ENCODE measurements around the gene PABPN1. TPM values are rescaled to one million over a fixed set of nuclear protein-coding genes. Genes with fewer than 3 reads are reported as not detected.

PABPN1 gene
- total and polyA plus RNA-seq, 4 donors, result 40.9 to 59.6 (median 48.0) TPM

DNA sequence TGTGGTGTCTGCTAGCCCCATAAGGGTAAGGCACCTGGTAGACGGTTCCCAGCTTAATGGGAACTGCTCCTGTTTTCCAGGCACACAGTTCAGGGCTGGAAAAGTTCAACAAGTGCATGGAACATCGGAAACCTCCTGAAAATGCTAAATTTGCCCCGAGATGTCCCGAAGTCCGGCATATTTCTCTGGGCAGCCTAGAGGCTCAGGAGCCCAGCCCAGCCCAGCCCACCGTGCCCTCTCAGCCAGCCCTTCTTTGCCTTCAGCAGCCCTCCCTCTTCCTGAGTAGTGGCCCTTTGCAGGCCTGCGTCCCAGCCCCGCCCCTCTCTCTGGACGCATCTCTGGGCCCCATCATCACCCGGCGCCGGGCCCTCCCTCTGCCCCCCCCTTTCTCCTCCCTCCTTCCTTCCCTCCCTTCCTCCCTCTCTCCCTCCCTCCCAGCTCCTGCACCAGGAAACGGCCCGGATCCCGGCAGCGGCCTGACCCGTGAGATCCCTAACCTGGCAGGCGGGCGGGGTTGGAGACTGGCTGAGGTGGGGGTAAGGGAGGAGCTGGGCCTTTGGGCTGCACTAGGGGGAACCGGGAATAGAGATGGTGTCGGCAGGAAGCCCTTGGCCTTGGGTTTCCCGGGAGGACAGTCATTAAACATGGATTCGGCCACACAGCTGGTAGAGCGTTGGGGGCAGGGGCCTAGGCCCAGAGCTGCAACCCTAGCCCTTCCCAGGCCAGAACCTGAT, 14.7 kb upstream of the PABPN1 start, which contains the start of gene BCL2L2 (continued):
- TF ChIP-seq EGR1 (IDR thresholded peaks at IDR 0.05; ENCODE audit: low read depth in 2 of 2) (peak in 1 of 2 donors; percentile 77), ZBTB33 (IDR thresholded peaks at IDR 0.05) (peak; percentile 79), SP1 (IDR thresholded peaks at IDR 0.05) (peak; percentile 91)
- TF ChIP-seq, protein P1, sequence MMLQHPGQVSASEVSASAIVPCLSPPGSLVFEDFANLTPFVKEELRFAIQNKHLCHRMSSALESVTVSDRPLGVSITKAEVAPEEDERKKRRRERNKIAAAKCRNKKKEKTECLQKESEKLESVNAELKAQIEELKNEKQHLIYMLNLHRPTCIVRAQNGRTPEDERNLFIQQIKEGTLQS (IDR thresholded peaks at IDR 0.05), result peak; percentile 63

GRCh38 chr14:23307146-23307530, 14.1 kb upstream of the PABPN1 start:
- peak overlapping the region; percentile 84 to 93 for H3K27ac ChIP-seq (ENCODE audit: low read depth in 1 of 2, low read length in 2 of 2)
- peaks cover 15 to 43% (median 26%) of the 10 kb centered on the region in 4 donors for H3K4me1 ChIP-seq (ENCODE audit: control insufficient read depth in 4 of 4, insufficient read depth in 4 of 4, low read length in 3 of 4)
- TF ChIP-seq, protein P1 (IDR thresholded peaks at IDR 0.05), result no peak
- TF ChIP-seq ZBTB33 (IDR thresholded peaks at IDR 0.05) (no peak), NR2F2 (IDR thresholded peaks at IDR 0.05) (no peak), CTCF (IDR thresholded peaks at IDR 0.05; ENCODE audit: low read depth, low read length, missing input control) (no peak), JUND (IDR thresholded peaks at IDR 0.05) (no peak), YY1 (IDR thresholded peaks at IDR 0.05) (no peak), RAD21 (IDR thresholded peaks at IDR 0.05) (no peak)
- TF ChIP-seq, protein P2, sequence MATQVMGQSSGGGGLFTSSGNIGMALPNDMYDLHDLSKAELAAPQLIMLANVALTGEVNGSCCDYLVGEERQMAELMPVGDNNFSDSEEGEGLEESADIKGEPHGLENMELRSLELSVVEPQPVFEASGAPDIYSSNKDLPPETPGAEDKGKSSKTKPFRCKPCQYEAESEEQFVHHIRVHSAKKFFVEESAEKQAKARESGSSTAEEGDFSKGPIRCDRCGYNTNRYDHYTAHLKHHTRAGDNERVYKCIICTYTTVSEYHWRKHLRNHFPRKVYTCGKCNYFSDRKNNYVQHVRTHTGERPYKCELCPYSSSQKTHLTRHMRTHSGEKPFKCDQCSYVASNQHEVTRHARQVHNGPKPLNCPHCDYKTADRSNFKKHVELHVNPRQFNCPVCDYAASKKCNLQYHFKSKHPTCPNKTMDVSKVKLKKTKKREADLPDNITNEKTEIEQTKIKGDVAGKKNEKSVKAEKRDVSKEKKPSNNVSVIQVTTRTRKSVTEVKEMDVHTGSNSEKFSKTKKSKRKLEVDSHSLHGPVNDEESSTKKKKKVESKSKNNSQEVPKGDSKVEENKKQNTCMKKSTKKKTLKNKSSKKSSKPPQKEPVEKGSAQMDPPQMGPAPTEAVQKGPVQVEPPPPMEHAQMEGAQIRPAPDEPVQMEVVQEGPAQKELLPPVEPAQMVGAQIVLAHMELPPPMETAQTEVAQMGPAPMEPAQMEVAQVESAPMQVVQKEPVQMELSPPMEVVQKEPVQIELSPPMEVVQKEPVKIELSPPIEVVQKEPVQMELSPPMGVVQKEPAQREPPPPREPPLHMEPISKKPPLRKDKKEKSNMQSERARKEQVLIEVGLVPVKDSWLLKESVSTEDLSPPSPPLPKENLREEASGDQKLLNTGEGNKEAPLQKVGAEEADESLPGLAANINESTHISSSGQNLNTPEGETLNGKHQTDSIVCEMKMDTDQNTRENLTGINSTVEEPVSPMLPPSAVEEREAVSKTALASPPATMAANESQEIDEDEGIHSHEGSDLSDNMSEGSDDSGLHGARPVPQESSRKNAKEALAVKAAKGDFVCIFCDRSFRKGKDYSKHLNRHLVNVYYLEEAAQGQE (IDR thresholded peaks at IDR 0.05), result no peak
- DNase-seq (ENCODE audit: low spot score), result no peak
- no peaks in the 10 kb centered on the region for H3K9me3 ChIP-seq (ENCODE audit: control insufficient read depth in 4 of 4, low read length in 3 of 4)
- WGBS, result 14% methylated on average over 5 of the region's 5 CpGs
- H3K9ac ChIP-seq (ENCODE audit: low read depth in 1 of 2, low read length in 2 of 2), result peak overlapping the region; percentile 93 to 95
- no peaks in the 10 kb centered on the region for H3K27me3 ChIP-seq (ENCODE audit: control insufficient read depth in 4 of 4, insufficient read depth in 4 of 4, low read length in 3 of 4)
- peaks cover 0 to 14% (median 6%) of the 10 kb centered on the region in 4 donors for H3K36me3 ChIP-seq (ENCODE audit: control insufficient read depth in 4 of 4, insufficient read depth in 3 of 4, low read depth in 1 of 4, low read length in 3 of 4)
- peak overlapping the region; percentile 75 to 93 (median 93) for H3K4me3 ChIP-seq (ENCODE audit: low read depth in 1 of 3, low read length in 3 of 3)
